ENCODE measurements around the gene BRD1. TPM values are rescaled to one million over a fixed set of nuclear protein-coding genes. Genes with fewer than 3 reads are reported as not detected.

The BRD1 gene
- total and polyA plus RNA-seq, 8 donors: 10.0 to 92.4 (median 30.4) TPM

DNA sequence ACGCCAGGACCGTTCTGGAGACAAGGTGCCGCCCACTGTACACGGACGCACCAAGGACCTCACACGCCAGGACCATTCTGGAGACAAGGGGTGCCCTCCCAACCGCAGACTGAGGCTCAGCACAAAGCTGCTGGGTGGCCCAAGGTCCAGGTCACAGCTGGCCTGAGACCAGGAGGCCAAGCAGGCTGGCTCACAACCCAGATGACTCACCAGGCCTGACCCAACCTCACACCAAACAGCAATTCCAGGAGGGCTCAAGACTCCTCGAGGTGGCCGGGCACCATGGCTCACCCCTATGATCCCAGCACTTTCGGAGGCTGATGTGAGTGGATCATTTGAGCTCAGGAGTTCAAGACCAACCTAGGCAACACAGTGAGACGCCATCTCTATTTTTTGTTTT, 14.8 kb downstream of the BRD1 start:
- DNase-seq: peak in 1 of 2 donors; percentile 40
- no peaks in the 10 kb centered on the region for H3K9me3 ChIP-seq
- intact Hi-C loops (cut with DNase I; ENCODE audit: low total_unique reads): no loop called here
- peaks cover 45 to 97% (median 79%) of the 10 kb centered on the region in 4 donors for H3K4me1 ChIP-seq
- no peak overlapping the region for H3K4me3 ChIP-seq
- WGBS, 5 donors: 77 to 91% (median 89%) methylated on average over 11 of the region's 11 CpGs
- H3K27ac ChIP-seq: no peak overlapping the region
- TF ChIP-seq POLR2A (IDR thresholded peaks at IDR 0.05) (no peak), POLR2AphosphoS5 (IDR thresholded peaks at IDR 0.05) (no peak), EP300 (IDR thresholded peaks at IDR 0.05) (no peak)
- TF ChIP-seq, protein P1, sequence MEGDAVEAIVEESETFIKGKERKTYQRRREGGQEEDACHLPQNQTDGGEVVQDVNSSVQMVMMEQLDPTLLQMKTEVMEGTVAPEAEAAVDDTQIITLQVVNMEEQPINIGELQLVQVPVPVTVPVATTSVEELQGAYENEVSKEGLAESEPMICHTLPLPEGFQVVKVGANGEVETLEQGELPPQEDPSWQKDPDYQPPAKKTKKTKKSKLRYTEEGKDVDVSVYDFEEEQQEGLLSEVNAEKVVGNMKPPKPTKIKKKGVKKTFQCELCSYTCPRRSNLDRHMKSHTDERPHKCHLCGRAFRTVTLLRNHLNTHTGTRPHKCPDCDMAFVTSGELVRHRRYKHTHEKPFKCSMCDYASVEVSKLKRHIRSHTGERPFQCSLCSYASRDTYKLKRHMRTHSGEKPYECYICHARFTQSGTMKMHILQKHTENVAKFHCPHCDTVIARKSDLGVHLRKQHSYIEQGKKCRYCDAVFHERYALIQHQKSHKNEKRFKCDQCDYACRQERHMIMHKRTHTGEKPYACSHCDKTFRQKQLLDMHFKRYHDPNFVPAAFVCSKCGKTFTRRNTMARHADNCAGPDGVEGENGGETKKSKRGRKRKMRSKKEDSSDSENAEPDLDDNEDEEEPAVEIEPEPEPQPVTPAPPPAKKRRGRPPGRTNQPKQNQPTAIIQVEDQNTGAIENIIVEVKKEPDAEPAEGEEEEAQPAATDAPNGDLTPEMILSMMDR (IDR thresholded peaks at IDR 0.05): no peak
- H3K36me3 ChIP-seq: peaks cover 8 to 49% (median 38%) of the 10 kb centered on the region in 4 donors
- H3K27me3 ChIP-seq: no peaks in the 10 kb centered on the region

GRCh38 chr22:49811020-49811791, 16.5 kb downstream of the BRD1 start:
- DNase-seq: no peak
- TF ChIP-seq POLR2A (IDR thresholded peaks at IDR 0.05): no peak
- TF ChIP-seq POLR2AphosphoS5 (IDR thresholded peaks at IDR 0.05): no peak
- TF ChIP-seq, protein P1 (IDR thresholded peaks at IDR 0.05): no peak
- TF ChIP-seq EP300 (IDR thresholded peaks at IDR 0.05): no peak
- intact Hi-C loops (cut with DNase I; ENCODE audit: low total_unique reads): no loop called here
- Histone ChIP-seq H3K4me3 (no peak overlapping the region), H3K27me3 (no peaks in the 10 kb centered on the region), H3K36me3 (peaks cover 0 to 37% (median 23%) of the 10 kb centered on the region in 4 donors), H3K27ac (no peak overlapping the region), H3K4me1 (peaks cover 31 to 95% (median 72%) of the 10 kb centered on the region in 4 donors), H3K9me3 (no peaks in the 10 kb centered on the region)
- 77 to 89% (median 81%) methylated on average over 18 of the region's 18 CpGs for WGBS, 5 donors

DNA sequence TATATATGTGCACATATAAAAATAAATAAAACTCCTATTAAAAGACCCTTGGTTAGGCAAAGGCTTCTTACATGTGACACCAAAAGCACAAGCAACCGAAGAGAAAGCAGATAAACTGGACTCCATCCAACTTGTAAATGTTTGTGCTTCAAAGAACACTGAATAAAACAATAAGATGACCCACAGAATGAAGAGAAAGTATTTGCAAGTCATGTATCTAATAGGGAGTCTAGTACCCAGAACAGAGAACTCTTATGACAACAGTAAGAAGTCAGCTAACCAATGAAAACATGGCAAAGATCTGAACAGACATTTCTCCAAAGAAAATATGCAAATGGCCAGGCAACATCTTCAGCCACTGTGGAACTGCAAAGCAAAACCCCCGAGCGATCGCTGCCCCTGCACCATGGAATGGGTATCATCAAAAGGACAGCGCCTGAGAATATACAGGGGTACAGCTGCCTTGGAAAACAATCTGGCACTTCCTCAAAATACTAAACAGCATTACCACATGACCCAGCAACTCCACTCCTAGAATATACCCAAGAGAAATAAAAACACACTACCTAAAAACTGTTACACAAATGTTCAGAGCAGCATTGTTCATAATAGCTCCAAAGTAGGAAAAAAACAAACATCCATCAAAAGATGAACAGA, 17.2 kb downstream of the BRD1 start:
- WGBS, 5 donors: 65 to 78% (median 71%) methylated on average over 5 of the region's 5 CpGs
- Histone ChIP-seq H3K9me3 (no peaks in the 10 kb centered on the region), H3K36me3 (peaks cover 0 to 36% (median 20%) of the 10 kb centered on the region in 4 donors), H3K27ac (no peak overlapping the region), H3K4me1 (peaks cover 24 to 95% (median 70%) of the 10 kb centered on the region in 4 donors), H3K4me3 (no peak overlapping the region), H3K27me3 (no peaks in the 10 kb centered on the region)
- intact Hi-C loops (cut with DNase I; ENCODE audit: low total_unique reads): no loop called here
- TF ChIP-seq POLR2AphosphoS5 (IDR thresholded peaks at IDR 0.05): no peak
- TF ChIP-seq POLR2A (IDR thresholded peaks at IDR 0.05): no peak
- TF ChIP-seq, protein P1 (IDR thresholded peaks at IDR 0.05): no peak
- TF ChIP-seq EP300 (IDR thresholded peaks at IDR 0.05): no peak
- no peak for DNase-seq

- H3K36me3 ChIP-seq: peaks cover 10 to 40% (median 26%) of the 10 kb centered on the region in 4 donors
- H3K27ac ChIP-seq: no peak overlapping the region
- intact Hi-C loops (cut with DNase I; ENCODE audit: low total_unique reads): no loop called here
- H3K4me3 ChIP-seq: no peak overlapping the region
- peaks cover 19 to 86% (median 60%) of the 10 kb centered on the region in 4 donors for H3K4me1 ChIP-seq
- WGBS, 5 donors: 71 to 87% (median 79%) methylated on average over 14 of the region's 14 CpGs
- no peak for DNase-seq
- TF ChIP-seq POLR2A (IDR thresholded peaks at IDR 0.05): no peak
- TF ChIP-seq, protein P1 (IDR thresholded peaks at IDR 0.05): no peak
- TF ChIP-seq EP300 (IDR thresholded peaks at IDR 0.05): no peak
- no peak for TF ChIP-seq POLR2AphosphoS5 (IDR thresholded peaks at IDR 0.05)
- no peaks in the 10 kb centered on the region for H3K27me3 ChIP-seq
- no peaks in the 10 kb centered on the region for H3K9me3 ChIP-seq
Observed at GRCh38 chr22:49807780-49808708, 19.6 kb downstream of the BRD1 start.
